Measurements from ENCODE around the gene MSANTD3.
"Not testable (repeated sequence)": the region's sequence is repeated elsewhere in the genome, so short reads cannot be mapped to it uniquely, and the experiment has no call there.

Gene MSANTD3

GRCh38 chr9:100431886-100432285 is 4.9 kb downstream of the MSANTD3 start:
- Histone ChIP-seq H3K4me2 (ENCODE audit: low read length) (no peak overlapping the region), H3K9ac (ENCODE audit: low read depth, low read length) (no peak overlapping the region), H3K4me3 (ENCODE audit: low read length) (no peak overlapping the region), H3K9me3 (replicated peaks; ENCODE audit: low read length) (no peaks in the 10 kb centered on the region), H3K4me1 (ENCODE audit: control insufficient read depth, insufficient read depth, low read length) (peaks cover 31% of the 10 kb centered on the region), H3K36me3 (ENCODE audit: insufficient read depth, low read length) (peaks cover 11% of the 10 kb centered on the region), H3K27me3 (ENCODE audit: control insufficient read depth, insufficient read depth, low read length) (no peaks in the 10 kb centered on the region)

- no peak overlapping the region for H3K4me3 ChIP-seq (ENCODE audit: low read length)
- H3K4me1 ChIP-seq (ENCODE audit: control insufficient read depth, insufficient read depth, low read length) = peaks cover 31% of the 10 kb centered on the region
Observed at GRCh38 chr9:100432736-100433135, 5.8 kb downstream of the MSANTD3 start.

GRCh38 chr9:100436571-100436970 is 9.6 kb downstream of the MSANTD3 start:
- H3K27me3 ChIP-seq (ENCODE audit: control insufficient read depth, insufficient read depth, low read length) = no peaks in the 10 kb centered on the region

More at GRCh38 chr9:100432736-100433135, 5.8 kb downstream of the MSANTD3 start:
- Histone ChIP-seq H3K36me3 (ENCODE audit: insufficient read depth, low read length) (peaks cover 11% of the 10 kb centered on the region), H3K9me3 (replicated peaks; ENCODE audit: low read length) (no peaks in the 10 kb centered on the region), H3K9ac (ENCODE audit: low read depth, low read length) (no peak overlapping the region), H3K4me2 (ENCODE audit: low read length) (no peak overlapping the region), H3K27me3 (ENCODE audit: control insufficient read depth, insufficient read depth, low read length) (no peaks in the 10 kb centered on the region)

GRCh38 chr9:100437860-100438805 is 11.2 kb downstream of the MSANTD3 start:
- Histone ChIP-seq H3K36me3 (ENCODE audit: insufficient read depth, low read length) (peaks cover 14% of the 10 kb centered on the region), H3K4me1 (ENCODE audit: control insufficient read depth, insufficient read depth, low read length) (peaks cover 6% of the 10 kb centered on the region), H3K4me2 (ENCODE audit: low read length) (no peak overlapping the region), H3K9me3 (replicated peaks; ENCODE audit: low read length) (no peaks in the 10 kb centered on the region), H3K27me3 (ENCODE audit: control insufficient read depth, insufficient read depth, low read length) (no peaks in the 10 kb centered on the region), H3K9ac (ENCODE audit: low read depth, low read length) (no peak overlapping the region), H3K4me3 (ENCODE audit: low read length) (no peak overlapping the region)

More at GRCh38 chr9:100436571-100436970, 9.6 kb downstream of the MSANTD3 start:
- peaks cover 8% of the 10 kb centered on the region for H3K36me3 ChIP-seq (ENCODE audit: insufficient read depth, low read length)
- no peaks in the 10 kb centered on the region for H3K9me3 ChIP-seq (replicated peaks; ENCODE audit: low read length)
- H3K9ac ChIP-seq (ENCODE audit: low read depth, low read length) = no peak overlapping the region
- no peak overlapping the region for H3K4me2 ChIP-seq (ENCODE audit: low read length)
- H3K4me1 ChIP-seq (ENCODE audit: control insufficient read depth, insufficient read depth, low read length) = peaks cover 12% of the 10 kb centered on the region
- H3K4me3 ChIP-seq (ENCODE audit: low read length) = no peak overlapping the region

GRCh38 chr9:100440071-100440470 is 13.1 kb downstream of the MSANTD3 start:
- H3K36me3 ChIP-seq (ENCODE audit: insufficient read depth, low read length) = peaks cover 19% of the 10 kb centered on the region
- no peak overlapping the region for H3K4me3 ChIP-seq (ENCODE audit: low read length)
- no peaks in the 10 kb centered on the region for H3K9me3 ChIP-seq (replicated peaks; ENCODE audit: low read length)
- H3K27me3 ChIP-seq (ENCODE audit: control insufficient read depth, insufficient read depth, low read length) = no peaks in the 10 kb centered on the region
- H3K9ac ChIP-seq (ENCODE audit: low read depth, low read length) = no peak overlapping the region
- H3K4me1 ChIP-seq (ENCODE audit: control insufficient read depth, insufficient read depth, low read length) = peaks cover 15% of the 10 kb centered on the region
- H3K4me2 ChIP-seq (ENCODE audit: low read length) = no peak overlapping the region

- not testable (repeated sequence) for H3K9ac ChIP-seq (ENCODE audit: low read depth, low read length); H3K9me3 ChIP-seq (replicated peaks; ENCODE audit: low read length); H3K27me3 ChIP-seq (ENCODE audit: control insufficient read depth, insufficient read depth, low read length); H3K4me3 ChIP-seq (ENCODE audit: low read length); H3K4me2 ChIP-seq (ENCODE audit: low read length)
- H3K36me3 ChIP-seq (ENCODE audit: insufficient read depth, low read length) = peaks cover 19% of the 10 kb centered on the region
- H3K4me1 ChIP-seq (ENCODE audit: control insufficient read depth, insufficient read depth, low read length) = peaks cover 15% of the 10 kb centered on the region
Observed at GRCh38 chr9:100440487-100440886, 13.5 kb downstream of the MSANTD3 start.

GRCh38 chr9:100441911-100442361 is 15.0 kb downstream of the MSANTD3 start:
- H3K4me3 ChIP-seq (ENCODE audit: low read length) = no peak overlapping the region
- H3K9me3 ChIP-seq (replicated peaks; ENCODE audit: low read length) = no peaks in the 10 kb centered on the region
- peaks cover 33% of the 10 kb centered on the region for H3K36me3 ChIP-seq (ENCODE audit: insufficient read depth, low read length)
- H3K27me3 ChIP-seq (ENCODE audit: control insufficient read depth, insufficient read depth, low read length) = no peaks in the 10 kb centered on the region
- no peak overlapping the region for H3K4me2 ChIP-seq (ENCODE audit: low read length)
- H3K9ac ChIP-seq (ENCODE audit: low read depth, low read length) = no peak overlapping the region
- H3K4me1 ChIP-seq (ENCODE audit: control insufficient read depth, insufficient read depth, low read length) = peaks cover 15% of the 10 kb centered on the region

GRCh38 chr9:100443781-100444768 is 17.1 kb downstream of the MSANTD3 start:
- H3K27me3 ChIP-seq (ENCODE audit: control insufficient read depth, insufficient read depth, low read length) = no peaks in the 10 kb centered on the region
- no peak overlapping the region for H3K9ac ChIP-seq (ENCODE audit: low read depth, low read length)
- no peak overlapping the region for H3K4me2 ChIP-seq (ENCODE audit: low read length)
- no peaks in the 10 kb centered on the region for H3K9me3 ChIP-seq (replicated peaks; ENCODE audit: low read length)
- no peak overlapping the region for H3K4me3 ChIP-seq (ENCODE audit: low read length)
- peaks cover 43% of the 10 kb centered on the region for H3K36me3 ChIP-seq (ENCODE audit: insufficient read depth, low read length)
- peaks cover 15% of the 10 kb centered on the region for H3K4me1 ChIP-seq (ENCODE audit: control insufficient read depth, insufficient read depth, low read length)

- no peak overlapping the region for H3K4me2 ChIP-seq (ENCODE audit: low read length)
- H3K9ac ChIP-seq (ENCODE audit: low read depth, low read length) = no peak overlapping the region
- H3K36me3 ChIP-seq (ENCODE audit: insufficient read depth, low read length) = peaks cover 54% of the 10 kb centered on the region
- no peaks in the 10 kb centered on the region for H3K27me3 ChIP-seq (ENCODE audit: control insufficient read depth, insufficient read depth, low read length)
- no peaks in the 10 kb centered on the region for H3K9me3 ChIP-seq (replicated peaks; ENCODE audit: low read length)
- H3K4me3 ChIP-seq (ENCODE audit: low read length) = no peak overlapping the region
- peaks cover 10% of the 10 kb centered on the region for H3K4me1 ChIP-seq (ENCODE audit: control insufficient read depth, insufficient read depth, low read length)
Observed at GRCh38 chr9:100445161-100445902, 18.4 kb downstream of the MSANTD3 start.

GRCh38 chr9:100445903-100446549 is 19.1 kb downstream of the MSANTD3 start:
- Histone ChIP-seq H3K9ac (ENCODE audit: low read depth, low read length) (no peak overlapping the region), H3K4me1 (ENCODE audit: control insufficient read depth, insufficient read depth, low read length) (peaks cover 9% of the 10 kb centered on the region), H3K9me3 (replicated peaks; ENCODE audit: low read length) (no peaks in the 10 kb centered on the region), H3K4me2 (ENCODE audit: low read length) (no peak overlapping the region), H3K36me3 (ENCODE audit: insufficient read depth, low read length) (peaks cover 59% of the 10 kb centered on the region), H3K4me3 (ENCODE audit: low read length) (no peak overlapping the region), H3K27me3 (ENCODE audit: control insufficient read depth, insufficient read depth, low read length) (no peaks in the 10 kb centered on the region)
